ENCODE measurements around the gene GDAP2.
"Not testable (repeated sequence)": the region's sequence is repeated elsewhere in the genome, so short reads cannot be mapped to it uniquely, and the experiment has no call there.

GDAP2 gene

DNA sequence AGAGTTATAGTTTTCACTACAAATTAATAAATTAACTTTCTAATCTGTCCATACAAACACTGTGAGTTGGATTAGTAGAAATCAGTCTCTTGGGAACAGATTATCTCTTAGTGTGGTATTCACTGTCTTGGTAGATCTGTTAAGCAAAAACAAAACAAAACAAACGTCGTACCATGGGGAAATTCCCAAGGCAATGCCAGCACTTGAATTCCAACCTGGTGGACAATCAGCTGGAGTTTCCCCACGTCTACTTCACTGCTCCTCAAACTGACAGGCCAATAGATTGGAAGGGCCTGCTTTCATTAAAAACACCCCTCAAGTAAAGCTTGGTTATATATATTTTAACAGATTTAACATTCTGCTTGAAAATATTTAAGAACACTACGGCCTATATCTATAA is 31.9 kb downstream of the GDAP2 start:
- DNase-seq: no peak

DNA sequence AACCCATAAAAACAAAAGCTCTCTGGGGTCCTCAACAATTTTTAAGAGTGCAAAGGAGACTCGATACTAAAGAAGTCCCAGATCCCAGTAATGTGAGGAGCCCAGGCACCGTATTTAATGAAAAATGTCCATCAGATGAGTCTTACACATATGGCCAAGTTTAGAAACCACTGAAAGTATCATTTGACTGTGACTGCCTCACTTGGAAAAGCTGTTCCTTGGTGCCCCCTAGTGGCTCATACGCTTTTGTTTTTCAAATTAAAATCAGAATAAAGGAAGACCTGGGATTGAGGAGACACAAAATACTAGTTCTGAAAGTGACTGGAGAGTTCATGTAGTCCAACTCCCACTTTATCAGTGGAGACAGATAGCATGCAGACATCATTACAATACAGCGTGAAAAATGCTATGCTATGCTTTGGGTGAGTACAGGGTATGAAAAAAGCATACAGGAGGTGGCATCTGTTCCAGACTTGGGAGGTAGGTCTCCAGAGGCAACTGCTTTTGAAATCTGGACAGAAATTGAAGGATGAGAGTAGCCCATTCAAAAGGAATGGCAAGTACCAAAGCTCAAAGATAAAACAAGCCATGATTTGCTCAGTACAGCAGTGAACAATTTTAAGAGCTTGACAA is 33.8 kb downstream of the GDAP2 start:
- peak; percentile 81 for DNase-seq

DNA sequence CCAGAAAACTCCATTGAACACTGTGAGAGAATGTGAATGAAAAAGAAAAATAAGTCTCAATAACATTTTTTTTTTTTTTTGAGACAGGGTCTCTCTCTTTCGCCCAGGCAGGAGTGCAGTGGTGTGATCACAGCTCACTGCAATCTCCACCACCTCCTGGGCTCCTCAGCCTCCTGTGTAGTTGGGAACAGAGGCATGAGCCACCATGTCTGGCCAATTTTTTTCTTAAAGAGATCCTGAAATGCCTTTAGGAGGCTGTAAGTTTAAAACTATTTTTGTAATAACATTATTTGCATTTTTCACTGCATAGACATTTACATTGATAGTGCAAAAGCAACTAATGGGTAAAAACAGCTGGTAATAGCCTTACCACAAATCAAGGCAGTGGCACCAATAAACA is 35.3 kb downstream of the GDAP2 start:
- DNase-seq: no peak

DNA sequence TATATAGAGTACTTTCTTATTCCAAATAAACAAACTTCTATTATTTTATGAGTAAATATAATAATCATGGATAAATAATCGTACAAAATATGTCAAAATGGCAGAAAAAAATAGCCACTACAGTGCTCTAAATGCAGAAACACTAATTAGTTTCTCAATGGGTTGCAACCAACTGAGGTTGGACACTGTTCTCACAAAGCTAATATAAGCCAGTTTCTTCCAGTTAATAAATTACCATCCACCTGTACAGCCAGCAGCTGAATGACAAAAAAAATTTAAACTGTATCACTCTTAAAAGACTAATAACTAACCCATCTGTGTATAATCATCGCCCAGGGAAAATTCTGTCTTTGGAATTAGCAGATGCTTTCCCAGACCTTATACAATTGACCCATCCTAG is 36.9 kb downstream of the GDAP2 start:
- DNase-seq: no peak

DNA sequence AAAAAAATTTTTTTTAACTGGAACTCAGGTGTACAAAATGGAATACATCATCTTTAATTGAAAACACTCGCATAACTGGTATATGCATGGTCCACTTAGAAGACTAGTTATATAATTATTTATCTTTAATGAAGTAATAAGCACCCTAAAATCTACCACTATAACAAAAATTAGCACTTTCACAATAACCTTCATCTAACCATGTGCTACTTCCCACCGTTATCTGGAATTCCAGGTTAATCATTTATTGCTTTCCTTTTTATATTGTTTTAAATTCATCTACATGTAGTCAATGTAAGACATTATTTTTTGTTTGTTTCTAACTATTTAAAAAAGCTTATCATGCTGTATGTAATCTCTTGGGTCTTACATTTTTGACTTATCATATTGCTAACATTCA is 39.0 kb downstream of the GDAP2 start:
- DNase-seq: no peak

DNA sequence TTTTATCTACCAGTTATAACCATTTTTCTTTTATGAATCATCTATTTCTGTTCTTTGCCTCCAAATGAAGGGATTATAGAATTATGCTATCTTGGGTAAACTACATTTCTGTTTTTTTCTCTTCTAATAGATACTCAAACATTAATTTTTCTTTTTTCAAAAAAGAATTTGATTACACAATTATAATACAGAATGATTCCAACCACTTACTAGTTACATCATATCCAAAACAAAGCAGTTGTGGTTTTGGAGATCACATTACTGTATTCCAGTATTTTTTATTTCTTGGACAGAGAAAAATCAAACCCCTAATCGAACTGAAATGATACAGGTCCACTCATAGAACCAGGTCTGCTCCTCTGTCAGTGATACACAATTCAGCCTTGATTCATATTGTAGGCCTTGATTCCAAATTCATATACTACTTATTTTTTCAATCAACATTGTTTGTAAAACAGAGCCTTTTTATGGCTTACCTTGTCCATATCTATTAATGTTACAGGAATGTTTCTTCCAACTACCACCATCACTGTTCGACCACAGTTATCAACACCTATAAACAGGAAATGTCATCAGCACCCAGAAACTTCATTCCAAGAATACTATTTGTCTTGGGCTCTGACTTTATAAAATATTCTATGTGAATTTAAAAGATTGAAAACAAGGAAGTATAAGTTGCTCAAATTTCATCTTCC is 43.2 kb downstream of the GDAP2 start:
- no peak for DNase-seq

DNA sequence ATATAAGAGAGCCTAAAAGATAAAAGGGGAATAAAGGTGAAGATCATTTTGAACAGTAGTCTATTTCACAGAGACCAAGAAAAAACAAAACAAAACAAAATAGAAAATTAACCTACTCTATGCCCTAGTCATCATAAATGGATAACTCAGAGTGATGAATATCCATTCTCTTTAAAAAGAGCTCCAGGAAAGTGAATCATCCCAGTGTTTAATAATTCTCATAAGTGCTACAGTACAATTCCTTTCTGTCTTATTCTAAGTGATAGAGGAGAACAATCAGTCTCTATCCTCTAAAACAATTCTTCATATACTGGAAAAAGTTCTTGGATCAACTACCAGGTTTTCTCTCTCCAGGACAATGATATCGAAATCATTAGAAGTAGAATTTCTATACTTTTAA is 45.8 kb downstream of the GDAP2 start:
- no peak for DNase-seq

DNA sequence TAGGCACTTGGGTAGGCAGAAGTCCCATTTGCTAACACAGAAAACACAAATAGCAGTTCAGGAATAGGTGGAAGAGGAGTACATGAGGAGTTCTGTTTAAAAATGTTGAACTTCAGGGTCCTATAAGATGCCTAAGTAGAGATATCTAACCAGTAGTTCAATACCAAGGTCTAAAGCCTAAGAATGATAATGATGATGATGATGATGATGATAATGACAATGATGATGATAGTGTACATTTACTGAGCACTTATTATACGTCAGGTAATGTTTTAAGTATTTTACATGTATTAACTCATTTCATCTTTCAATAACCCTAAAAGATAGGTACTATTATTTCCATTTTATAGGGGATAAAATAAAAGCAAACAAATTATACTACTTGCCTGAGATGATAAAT is 50.1 kb downstream of the GDAP2 start:
- no peak for DNase-seq

DNA sequence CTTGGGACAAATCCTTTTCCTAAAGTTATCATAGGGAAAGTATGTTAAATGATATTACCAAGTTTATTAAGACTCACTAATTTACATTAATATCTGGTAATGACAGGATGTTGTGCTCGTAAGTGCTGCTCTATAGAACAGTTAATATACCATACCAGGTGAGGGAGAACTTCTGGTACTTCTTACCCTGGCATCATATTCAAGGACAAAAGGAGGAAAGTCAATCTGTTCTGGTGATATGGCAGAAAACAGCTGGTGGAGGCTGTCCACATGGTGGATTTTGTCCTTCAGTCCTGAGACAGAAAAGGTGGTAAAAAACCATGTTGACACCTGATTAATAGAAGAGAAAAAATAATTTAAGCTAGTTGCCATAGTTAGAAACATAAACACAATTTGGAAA is 51.6 kb downstream of the GDAP2 start:
- no peak for DNase-seq

DNA sequence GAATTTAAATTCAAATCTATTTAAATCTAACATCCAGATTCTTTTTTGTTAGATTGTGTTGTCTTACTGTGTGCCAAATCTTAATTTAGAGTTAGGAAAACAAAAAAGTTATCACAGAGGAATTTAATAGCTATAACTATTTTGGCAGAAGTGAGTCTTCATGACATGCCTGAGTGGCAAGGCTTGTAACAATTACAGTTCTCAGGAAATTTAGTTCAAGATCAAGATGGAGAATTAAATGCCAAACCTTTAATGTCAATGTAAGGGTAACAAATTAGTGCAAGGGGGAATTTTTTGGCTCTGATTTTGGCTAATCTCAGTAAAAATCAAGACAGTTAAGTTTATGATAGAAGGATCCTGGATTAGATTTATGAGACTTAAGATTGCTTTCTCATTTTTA is 58.4 kb downstream of the GDAP2 start:
- no peak for DNase-seq

DNA sequence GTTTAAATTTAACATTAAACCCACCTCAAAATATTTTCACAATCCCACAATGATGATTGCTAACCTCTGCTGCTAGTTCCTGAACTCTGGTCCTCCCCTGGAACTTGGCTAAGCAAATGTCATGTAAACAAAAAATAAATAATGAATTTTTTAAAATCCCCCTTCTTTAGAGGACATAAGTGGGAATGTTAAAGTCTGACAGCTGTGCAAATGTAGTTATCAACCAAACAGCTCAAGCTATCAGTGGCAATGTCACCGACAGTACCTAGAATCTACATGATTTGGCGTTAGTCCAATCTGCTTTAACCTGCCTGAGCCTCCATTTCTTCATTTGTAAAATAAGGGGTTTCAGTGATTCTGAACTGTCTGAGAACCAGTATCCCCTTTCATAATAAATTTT is 67.7 kb downstream of the GDAP2 start:
- no peak for DNase-seq

DNA sequence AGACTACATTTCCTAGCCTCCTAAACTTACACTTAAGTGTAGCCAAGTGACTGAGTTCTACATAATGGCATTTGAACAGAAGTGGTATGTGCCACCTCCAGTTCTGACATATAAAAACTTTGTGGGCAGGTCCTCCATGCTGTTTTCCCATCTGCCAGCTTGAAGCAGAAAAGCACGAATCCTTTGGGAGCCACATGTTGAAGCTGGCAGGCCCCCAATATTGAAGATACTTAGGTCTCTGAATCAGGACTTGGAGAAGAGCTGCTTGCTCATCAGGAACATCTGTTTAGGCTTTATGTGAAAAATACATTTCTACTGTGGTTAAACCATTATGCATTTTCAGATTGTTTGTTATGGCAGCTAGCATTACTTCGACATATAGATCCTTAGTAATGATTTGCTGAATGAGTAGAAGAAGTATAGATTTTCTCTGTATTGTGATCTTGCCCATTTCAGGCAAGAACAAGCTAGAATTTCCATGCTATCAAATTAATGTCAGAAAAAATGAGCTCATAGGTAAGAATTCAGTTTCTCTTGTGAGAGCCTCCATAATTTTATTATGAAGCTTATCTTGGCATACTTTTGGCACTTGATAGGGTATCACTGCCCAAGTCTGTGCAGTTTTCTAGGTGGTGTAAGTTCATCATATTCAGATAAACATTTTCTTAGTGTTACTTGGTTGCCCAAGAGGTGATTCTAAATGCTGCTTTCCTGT is 68.4 kb downstream of the GDAP2 start:
- DNase-seq: peak; percentile 97

DNA sequence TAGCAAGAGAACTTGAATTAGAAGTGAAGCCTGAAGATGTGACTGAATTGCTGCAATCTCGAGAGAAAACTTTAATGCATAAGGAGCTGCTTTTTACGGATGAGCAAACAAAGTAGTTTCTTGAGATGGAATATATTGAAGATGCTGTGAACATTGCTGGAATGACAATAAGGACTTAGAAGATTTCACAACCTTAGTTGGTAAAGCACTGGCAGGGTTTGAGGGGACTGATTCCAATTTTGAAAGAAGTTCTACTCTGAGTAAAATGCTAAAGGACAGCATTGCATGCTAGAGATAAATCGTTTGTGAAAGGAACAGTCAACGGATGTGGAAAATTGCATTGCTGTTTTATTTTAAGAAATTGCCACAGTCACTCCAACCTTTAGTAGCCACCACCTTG is 69.5 kb downstream of the GDAP2 start:
- no peak for DNase-seq

DNA sequence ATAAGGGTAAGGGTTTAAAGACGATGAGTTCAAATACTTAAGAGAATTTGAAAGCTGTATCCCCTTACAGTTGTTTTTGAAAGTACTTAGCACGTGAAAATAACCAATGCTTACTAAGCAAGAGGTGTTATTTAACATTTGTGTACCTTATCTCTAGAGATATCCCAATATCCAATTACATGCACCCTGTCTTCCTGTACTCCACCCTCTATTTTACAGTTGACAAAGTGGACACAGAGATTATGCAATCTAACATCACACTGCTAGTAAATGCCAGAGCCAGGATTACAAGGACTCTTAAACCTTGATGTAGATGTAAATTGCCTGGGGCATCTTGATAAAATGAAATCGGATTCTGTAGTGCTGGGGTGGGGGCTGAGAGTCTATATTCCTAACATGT is 72.0 kb downstream of the GDAP2 start:
- DNase-seq: no peak

DNA sequence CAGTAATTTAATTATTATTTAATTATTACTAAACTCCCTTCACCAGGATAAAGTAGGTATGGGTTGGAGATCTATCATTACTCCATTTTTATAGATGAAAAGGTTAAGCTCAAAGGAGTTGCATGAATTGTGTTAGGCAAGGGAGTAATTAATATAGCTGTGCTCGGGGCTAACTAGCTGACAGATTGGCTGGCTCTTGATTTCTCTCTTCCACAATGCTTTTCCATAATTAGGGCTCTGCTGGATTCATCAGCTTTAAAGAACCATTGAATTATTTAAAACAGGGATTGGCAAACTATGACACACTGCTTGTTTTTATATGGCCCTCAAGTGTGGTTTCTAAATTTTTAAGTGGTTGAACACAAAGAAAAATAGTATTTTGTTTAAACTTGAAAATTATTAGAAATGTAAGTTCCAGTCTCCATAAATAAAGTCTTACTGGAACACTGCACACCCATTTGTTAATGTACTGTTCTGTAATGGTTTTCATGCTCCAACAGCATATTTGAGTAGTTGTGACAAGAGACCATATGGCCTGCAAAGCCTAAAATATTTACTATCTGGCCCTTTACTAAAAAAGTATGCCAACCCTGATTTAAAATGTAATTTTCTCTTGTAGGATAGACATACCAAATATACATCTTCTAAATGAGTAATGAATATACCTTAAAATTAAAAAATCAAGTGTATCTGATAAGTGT is 76.4 kb downstream of the GDAP2 start:
- peak; percentile 86 for DNase-seq

DNA sequence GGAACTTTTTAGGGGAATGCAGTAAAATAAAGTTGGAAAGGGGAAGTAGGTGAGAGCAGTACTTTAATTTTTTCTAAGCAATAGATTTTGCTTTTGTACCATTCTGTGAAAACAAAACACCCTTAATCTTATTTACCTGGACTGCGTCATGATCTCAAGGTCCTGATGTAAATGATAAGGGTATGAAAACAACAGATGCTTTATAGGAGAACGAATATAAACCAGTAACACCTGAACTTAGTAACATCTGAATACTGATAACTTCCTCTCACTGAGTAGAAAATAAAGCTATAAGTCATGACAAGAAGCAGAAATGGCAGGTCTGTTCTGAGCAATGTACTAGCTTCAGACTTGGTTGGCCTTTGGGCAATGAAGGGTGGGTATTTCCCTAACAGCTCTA is 77.7 kb downstream of the GDAP2 start:
- no peak for DNase-seq

DNA sequence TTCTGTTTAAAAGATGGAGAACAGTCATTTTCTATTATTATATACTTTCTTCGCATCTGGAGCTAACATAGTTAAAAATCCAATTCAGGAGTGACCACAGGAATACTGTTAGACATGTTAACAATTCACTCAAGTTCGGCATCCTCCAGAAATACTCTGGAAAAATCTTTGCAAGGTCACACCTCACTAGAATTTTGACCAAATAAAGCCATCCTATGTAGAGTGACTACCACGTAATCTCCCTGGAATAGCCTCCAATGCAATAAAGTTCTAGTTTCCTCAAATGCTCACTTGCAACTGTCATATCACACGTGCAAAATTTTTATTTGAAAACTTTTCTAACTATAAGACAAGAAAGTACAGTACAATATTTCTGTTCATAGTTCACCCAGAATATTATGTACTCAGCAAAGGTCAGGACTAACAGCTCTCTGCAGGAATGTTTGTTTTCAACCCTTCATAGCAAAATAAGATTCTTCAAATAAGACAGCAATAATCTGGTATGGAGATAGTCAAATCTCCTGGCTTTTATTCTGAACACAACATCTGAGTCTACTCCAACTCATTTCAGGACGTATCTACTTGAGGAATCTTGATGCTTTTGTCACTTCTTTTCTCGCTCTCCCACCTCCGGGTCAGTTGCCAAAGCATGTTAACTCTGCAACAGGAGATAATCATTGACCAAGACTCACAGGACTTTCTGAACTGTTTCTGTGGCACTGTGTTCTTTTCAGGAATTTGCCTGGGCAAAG is 82.6 kb downstream of the GDAP2 start:
- DNase-seq: no peak

DNA sequence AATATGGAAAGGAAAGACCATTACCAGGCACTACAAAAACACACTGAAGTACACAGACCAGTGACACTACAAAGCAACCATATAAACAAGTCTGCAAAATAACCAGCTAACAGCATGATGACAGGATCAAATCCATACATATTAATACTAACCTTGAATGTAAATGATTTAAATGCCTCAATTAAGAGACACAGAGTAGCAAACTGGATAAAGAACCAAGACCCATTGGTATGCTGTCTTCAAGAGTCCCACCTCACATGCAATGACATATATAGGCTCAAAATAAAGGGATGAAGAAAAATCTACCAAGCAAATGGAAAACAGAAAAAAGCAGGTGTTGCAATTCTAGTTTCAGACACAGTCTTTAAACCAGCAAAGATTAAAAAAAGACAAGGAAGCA is 84.9 kb downstream of the GDAP2 start:
- not testable (repeated sequence) for DNase-seq

DNA sequence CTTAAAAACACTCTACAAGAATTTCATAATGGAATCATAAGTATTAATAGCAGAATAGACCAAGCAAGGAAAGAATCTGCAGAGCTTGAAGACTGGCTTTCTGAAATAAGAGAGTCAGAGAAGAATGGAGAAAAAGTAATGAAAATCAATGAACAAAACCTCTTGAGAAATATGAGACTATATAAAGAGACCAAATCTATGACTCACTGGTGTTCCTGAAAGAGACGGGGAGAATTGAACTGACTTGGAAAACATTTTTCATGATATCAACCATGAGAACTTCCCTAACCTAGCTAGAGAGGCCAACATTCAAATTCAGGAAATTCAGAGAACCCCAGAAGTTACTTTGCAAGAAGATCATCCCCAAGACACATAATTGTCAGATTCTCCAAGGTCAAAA is 85.6 kb downstream of the GDAP2 start:
- DNase-seq: no peak

DNA sequence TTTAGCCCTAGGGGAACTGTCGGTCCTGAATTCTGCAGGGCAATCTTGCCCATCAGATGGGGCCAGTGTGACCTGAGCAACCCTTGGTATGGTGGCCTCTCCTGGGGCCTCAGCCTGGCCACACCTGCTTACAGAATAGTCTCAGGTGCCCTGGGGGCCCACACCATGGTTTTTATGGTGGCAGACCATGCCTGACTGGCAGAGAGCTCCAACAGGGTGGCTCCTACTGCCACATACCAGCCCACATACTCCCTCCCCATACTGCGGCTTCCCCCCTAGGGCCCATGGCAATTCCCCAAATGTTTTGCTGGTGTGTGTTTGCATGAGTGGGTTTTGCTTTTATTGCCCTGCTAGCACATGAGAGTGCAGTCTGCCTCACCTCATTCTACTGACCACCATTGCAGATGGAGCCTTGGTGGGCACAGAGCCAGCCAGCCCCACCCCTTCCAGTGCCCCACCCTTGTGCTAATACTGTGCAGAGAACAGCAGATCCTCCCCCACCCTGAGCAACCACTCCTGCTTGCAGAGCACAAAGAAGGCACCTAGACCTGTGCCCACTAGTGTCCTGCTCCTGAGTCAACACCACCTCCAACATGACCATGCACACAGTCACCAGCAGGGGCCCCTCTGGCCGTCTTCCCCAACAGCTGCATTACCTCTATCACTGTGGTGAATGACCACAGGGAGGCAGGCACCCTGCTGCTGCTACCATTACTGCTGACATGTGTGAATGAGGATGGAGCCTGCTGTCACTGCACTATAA is 86.8 kb downstream of the GDAP2 start:
- DNase-seq: no peak

DNA sequence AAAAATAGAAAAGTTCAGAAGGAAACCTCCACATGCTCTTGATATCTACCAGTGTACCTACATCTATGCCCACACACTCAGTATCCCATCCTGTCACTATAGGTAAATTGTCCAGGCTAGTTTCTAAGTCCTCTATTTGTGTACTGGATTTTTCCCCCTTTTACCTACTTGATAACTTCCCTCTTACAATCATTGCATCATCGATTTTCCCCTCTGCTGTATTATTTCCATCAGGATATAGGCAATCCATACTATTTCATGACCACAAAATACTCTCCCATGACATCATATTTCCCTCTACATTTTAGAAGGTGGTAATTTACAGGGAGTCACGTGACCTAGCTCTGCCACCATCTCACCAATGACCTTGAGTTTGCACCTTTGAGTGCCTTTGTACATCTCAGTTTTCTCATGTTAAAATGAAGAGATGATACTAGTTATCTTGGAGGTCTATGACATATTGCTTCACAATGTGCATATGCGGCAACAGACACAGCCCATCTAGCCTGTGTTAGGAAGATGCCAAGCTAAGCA is 88.2 kb downstream of the GDAP2 start:
- DNase-seq: no peak

DNA sequence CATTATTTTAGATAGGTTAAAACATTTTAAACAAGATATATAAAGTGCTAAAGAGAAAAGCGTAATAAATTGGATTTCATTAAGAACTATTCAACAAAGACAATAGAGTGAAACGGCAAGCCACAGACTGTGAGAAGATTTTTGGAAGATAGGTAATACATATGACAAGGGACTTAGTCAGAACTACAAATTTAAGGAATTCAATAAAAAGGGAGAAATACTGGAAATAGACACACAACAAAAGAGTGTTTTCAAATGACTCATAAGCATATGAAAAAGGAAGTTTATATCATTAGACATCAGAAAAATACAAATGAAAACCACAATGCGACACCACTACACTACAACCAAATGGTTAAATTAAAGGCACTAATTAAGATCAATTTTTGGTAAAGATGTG is 90.5 kb downstream of the GDAP2 start:
- DNase-seq: no peak

All from DMS 273 treated with DMSO at 0.1 percent for 48 hours (cell line).